GOT3 (cell line): ENCODE data around the gene OPCML.

Experiments used
- DNase-seq: peaks from one replicate; lab custom pipeline; 2025; ENCODE audit warnings: mixed read lengths; lab: John Stamatoyannopoulos, UW

The OPCML gene

DNA sequence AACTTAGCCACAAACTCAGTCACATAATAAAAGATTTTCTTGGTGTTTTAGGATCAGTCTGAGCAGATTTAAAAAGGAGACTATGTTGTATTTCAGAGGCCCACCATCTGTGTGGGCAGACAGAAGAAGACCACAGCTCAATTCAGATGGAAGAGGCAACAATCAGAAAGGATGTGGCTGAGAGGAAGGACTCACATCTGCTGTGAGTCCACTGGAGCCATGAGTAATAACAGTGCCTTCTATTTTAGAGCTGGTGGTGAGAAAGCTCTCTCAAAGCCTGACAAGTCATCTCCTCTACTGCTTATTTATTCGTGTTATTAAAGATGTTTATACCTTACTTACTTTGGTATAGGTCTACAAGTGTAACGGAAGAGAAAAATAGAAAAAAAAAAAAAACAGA, 357.2 kb downstream of the OPCML start:
- DNase-seq, result no peak

GRCh38 chr11:133173810-133174412, 358.4 kb downstream of the OPCML start:
- no peak for DNase-seq

DNA sequence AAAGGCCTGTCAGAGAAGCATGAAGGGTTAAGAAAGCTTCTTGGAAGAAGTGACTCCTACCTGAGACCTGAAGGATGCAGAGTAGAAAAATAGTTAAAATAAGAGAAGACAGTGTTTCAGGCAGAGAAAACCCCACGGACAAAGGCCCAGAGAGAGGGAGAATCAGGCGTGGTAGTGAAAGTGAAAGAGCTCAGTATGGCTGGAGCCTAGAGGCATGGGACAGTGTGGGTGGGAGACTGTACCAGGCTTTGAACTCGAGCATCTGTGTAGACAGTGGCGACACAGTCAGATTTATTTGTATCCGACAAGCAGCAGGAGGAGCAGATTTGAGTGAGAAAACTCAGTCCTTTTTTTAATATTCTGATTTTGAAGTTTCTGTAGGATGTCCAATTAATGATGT, 360.0 kb downstream of the OPCML start:
- DNase-seq, result no peak

DNA sequence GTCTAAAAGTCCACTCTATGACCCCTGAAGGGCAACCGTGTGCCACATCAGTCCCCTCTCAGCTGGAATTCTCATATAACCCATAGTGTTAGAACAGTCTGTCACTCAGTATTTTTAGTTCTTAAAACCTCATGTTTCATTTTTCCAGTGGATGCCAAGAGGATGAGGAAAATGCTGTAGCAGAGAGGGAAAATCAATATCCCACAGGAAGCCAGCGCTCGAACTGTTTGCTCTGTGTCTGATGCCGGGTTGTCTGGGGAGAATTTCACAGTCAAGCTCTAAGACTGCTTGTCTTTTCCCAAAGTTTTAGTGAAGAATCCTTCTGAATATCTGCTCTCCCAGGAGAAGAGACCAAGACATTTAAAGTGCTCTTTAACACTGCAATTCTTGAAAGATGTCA, 360.9 kb downstream of the OPCML start:
- DNase-seq, result no peak

GRCh38 chr11:133168016-133168415, 364.3 kb downstream of the OPCML start:
- DNase-seq, result no peak

GRCh38 chr11:133166662-133167061, 365.6 kb downstream of the OPCML start:
- no peak for DNase-seq

GRCh38 chr11:133164986-133165385, 367.3 kb downstream of the OPCML start:
- DNase-seq, result no peak

GRCh38 chr11:133163463-133164419, 368.6 kb downstream of the OPCML start:
- no peak for DNase-seq

GRCh38 chr11:133162227-133162626, 370.1 kb downstream of the OPCML start:
- DNase-seq, result no peak

DNA sequence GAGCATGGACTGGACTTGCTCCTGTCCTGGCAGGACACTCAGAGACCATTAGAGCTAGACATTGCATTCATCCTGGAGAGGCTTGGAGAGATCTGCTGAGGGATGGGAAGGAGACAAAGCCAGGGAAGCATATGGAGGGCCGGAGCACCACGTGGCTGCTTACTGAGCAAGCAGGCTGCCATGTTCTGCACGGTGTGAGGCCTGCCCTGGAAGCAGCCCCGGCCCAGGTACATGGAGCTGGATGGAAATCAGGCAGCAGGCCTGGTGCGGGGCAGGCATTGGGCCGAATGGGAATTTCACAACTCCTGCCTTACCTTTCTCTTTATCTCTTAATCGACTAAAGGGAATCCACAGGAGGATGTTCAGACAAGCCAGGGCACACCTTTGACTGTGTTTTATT, 371.5 kb downstream of the OPCML start:
- DNase-seq, result no peak

DNA sequence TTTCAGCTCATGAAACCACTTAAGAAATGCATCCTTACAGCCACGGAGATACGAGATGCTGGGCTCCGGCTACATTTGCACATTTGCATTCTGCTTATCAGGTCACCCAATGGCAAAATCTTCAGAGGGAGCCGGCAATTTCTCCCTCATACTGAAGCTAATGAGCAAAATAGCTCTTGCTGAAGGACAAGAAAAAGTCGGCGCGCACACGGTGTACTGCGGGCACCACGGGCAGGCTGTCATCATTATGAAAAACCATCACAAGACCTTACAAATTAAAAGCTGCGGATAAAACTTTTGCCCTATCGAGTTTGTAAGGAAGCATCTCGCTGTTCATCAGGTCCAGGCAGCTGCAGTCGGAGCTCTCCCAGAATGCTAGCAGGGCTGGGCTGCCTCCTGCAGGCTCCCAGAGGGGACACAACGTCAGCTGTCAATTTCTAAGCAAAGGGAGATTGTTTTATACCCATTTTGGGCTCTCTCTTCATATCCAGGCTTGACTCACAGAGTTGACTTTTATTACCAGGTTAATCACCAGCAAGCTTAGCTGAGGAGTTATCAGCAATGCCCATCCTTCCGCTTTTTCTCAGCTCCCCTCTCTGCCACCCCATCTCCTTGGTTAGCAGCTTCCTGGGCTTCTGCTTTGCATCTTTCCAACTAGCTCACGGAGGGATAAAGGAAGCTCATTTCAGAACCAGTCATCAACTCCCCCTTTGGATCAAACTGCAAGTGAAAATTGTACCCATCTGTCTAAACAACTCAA, 375.1 kb downstream of the OPCML start:
- DNase-seq, result no peak

- DNase-seq, result no peak
These were observed 377.5 kb downstream of the OPCML start for GRCh38 chr11:133154781-133155180.

GRCh38 chr11:133154076-133154475, 378.2 kb downstream of the OPCML start:
- DNase-seq, result no peak

DNA sequence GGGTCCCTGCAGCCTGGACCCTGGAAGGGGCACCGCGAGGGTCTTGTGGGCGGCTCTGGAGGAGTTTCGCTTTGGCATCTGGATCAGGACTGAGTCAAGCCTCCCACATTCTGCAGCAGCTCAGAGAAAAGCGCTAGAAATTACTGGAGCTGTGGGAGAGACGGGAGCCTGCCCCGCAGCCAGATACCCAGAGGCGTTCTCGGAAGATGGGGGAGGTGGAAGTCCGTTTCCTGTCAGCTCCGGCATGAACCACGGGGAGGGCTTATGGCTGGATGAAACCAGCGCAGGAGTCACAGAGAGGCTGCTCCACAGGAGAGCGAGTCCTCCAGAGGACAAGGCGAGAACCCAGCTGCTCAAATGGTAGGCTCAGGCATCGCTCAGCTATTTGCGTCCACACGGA, 379.3 kb downstream of the OPCML start:
- no peak for DNase-seq

DNA sequence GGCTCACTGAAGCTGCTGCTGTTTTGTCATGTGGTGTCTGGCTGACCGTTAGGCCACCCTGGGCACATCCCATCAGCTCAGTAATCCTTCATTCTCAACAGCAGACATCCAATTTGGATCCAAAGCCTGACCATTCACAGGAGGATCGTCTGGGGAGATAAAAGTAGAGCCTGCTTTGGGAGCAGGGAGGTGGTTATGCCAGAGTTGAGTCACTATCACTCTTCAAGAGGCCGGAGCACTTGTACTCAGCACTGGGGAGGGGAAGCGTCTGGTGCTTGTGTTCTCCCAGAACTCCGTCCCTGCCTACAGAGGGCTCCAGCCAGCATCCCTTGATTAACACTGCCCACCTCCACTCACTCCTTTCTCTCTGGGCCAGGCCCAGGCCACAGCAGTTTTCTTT, 382.6 kb downstream of the OPCML start:
- no peak for DNase-seq

GRCh38 chr11:133147625-133148024, 384.7 kb downstream of the OPCML start:
- no peak for DNase-seq

DNA sequence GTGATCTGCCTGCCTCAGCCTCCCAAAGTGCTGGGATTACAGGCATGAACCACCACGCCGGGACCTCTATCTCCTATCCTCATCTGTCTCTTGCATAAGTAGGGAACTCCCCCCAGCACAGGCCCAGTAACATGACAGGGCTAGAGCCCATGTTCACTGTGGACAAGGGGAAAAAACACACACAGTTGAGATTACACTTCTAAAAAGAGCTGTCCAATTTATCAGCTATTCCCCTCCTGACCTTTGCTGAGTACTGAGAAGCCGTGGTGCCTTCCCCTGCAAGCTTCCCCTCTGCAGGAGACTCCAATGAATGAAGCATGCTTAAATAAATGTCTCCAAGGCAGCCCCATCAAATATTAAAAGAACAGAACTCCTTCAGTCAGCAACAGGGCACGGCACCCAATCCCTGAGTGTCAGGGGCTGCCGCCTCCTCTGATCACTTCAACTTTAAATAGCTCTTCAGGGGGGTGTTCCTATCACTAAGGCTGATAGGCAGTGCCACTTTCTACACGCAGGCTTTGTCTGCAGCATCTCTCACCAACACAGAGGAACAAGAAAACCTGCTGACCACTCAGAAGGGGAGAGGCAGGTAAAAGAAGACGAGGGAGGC, 385.5 kb downstream of the OPCML start:
- DNase-seq, result no peak

- no peak for DNase-seq
These were observed 394.4 kb downstream of the OPCML start for GRCh38 chr11:133137939-133138338.

GRCh38 chr11:133137270-133137669, 395.0 kb downstream of the OPCML start:
- no peak for DNase-seq

DNA sequence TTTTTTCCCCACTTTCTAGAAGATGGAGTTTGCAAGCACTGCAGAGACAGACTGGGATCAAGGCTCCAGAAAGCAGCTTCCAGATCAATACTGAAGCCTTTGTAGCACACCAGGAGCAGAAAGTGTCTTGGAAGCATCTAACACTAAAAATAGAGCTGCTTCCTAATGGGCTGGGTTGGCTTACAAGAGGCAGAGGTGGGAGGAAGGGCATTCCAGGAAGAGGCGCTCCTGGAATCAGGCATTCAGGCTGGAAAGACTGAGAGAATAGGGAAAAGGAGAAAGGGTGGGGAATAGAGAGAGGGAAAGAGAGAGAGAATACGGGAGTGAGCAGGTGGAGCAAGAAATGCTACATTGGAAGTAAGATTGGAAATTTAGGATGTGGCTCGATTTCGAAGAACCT, 395.9 kb downstream of the OPCML start:
- DNase-seq, result no peak

GRCh38 chr11:133134314-133135173, 397.8 kb downstream of the OPCML start:
- DNase-seq, result no peak
